Lung (tissue), 12 donors: ENCODE measurements around the gene TMEM45A. TPM values are rescaled to one million over a fixed set of nuclear protein-coding genes. Genes with fewer than 3 reads are reported as not detected.

Experiments used
- ATAC-seq: fragments of 200-7000 bp; cut with Tn5 transposase; one replicate; pipeline ENCODE4 v1.9.1; 2020; ENCODE audit warnings: moderate number of reproducible peaks; ENCODE audit not compliant: insufficient read depth, low FRiP score
- DNase-seq, 3 donors: peaks; one replicate each; pipeline ENCODE4 v3.0.0-alpha.2; 2013 to 2017
- H3K27ac ChIP-seq, 2 donors: one replicate each; pipeline ENCODE4 v1.5.1; 2013; ENCODE audit warnings: mild to moderate bottlenecking in 2 of 2, moderate library complexity in 2 of 2, control low read depth in 1 of 2, inconsistent platforms in 1 of 2, low read depth in 1 of 2, low read length in 1 of 2
- H3K27me3 ChIP-seq, 3 donors: one replicate each; pipeline ENCODE4 v1.5.1; 2013; ENCODE audit warnings: low read length in 2 of 3; ENCODE audit not compliant: control insufficient read depth in 3 of 3, insufficient read depth in 3 of 3
- H3K36me3 ChIP-seq, 4 donors: one replicate each; pipeline ENCODE4 v1.5.1; 2013; ENCODE audit warnings: low read length in 4 of 4, mild to moderate bottlenecking in 1 of 4, moderate library complexity in 1 of 4; ENCODE audit not compliant: control insufficient read depth in 4 of 4, insufficient read depth in 4 of 4
- H3K4me1 ChIP-seq, 5 donors: one replicate each; pipeline ENCODE4 v1.5.1; 2013; ENCODE audit warnings: low read length in 5 of 5, mild to moderate bottlenecking in 2 of 5, moderate library complexity in 1 of 5; ENCODE audit not compliant: control insufficient read depth in 5 of 5, insufficient read depth in 5 of 5
- H3K4me3 ChIP-seq: one replicate; pipeline ENCODE4 v1.5.1; 2013; ENCODE audit warnings: mild to moderate bottlenecking, control low read depth, moderate library complexity
- H3K9ac ChIP-seq, 2 donors: one replicate each; pipeline ENCODE4 v1.5.1; 2013; ENCODE audit warnings: low read length in 2 of 2, control low read depth in 1 of 2; ENCODE audit not compliant: insufficient read depth in 1 of 2
- H3K9me3 ChIP-seq, 4 donors: one replicate each; pipeline ENCODE4 v1.5.1; 2013; ENCODE audit warnings: low read length in 3 of 4, mild to moderate bottlenecking in 1 of 4, moderate library complexity in 1 of 4; ENCODE audit not compliant: control insufficient read depth in 4 of 4, insufficient read depth in 3 of 4
- CTCF ChIP-seq: IDR thresholded peaks from 2 replicates; pipeline ENCODE4 v1.5.1; 2012; ENCODE audit warnings: mild to moderate bottlenecking; ENCODE audit errors: control extremely low read depth, extremely low read depth
- WGBS, 2 donors: extraction: QIAGEN DNeasy Blood & Tissue Kit; methylation state at CpG; one replicate each; pipeline ENCODE4 v1.1.7; 2013; 5-methylcytosine and 5-hydroxymethylcytosine counted together
- polyA plus RNA-seq, 2 donors: library from polyadenylated mRNA; stranded (reverse); fragments of 200-250 nt; gene quantifications; one replicate each; pipeline ENCODE4 v1.2.1, GENCODE V29; 2013
- total RNA-seq, 2 donors: library from RNA; depleted of rRNA in 1 of 2; stranded (reverse); fragments of >200 nt in 1 of 2; gene quantifications; one replicate each; pipeline ENCODE4 v1.2.1, GENCODE V29; 2014 to 2021
- donor health status: control.
- donor health status: control.
- donor health status: Bipolar disorder and iron deficiency.
- donor health status: healthy.
- donor health status: DM: yes; HTN: yes; CAD: no.

TMEM45A gene
- total and polyA plus RNA-seq, 4 donors = 7.8 to 37.6 (median 26.0) TPM

DNA sequence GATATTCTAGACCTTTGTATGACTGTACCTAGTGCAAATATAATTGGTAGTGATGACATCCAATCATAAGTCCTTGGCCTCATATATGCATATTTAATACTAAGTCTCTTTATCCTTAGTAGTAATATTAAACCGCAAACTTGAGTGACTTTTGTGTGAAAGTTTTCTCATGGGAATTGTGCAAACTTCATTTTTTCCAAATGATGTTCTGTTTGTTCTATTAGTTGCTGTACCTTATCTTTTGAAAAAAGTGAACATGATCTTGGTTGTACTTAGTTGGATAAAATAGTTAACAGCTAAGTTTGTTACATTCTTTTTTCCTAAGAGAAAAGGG is 43.2 kb downstream of the TMEM45A start:
- Histone ChIP-seq H3K4me1 (no peaks in the 10 kb centered on the region), H3K9ac (no peak overlapping the region), H3K36me3 (peaks cover 0 to 4% (median 0%) of the 10 kb centered on the region in 4 donors), H3K9me3 (no peaks in the 10 kb centered on the region), H3K27ac (no peak overlapping the region), H3K27me3 (no peaks in the 10 kb centered on the region), H3K4me3 (no peak overlapping the region)
- TF ChIP-seq CTCF = no peak
- no peak for DNase-seq
- no peak for ATAC-seq
- WGBS, 2 donors = 91 to 98% methylated on average over 1 of the region's 1 CpG

DNA sequence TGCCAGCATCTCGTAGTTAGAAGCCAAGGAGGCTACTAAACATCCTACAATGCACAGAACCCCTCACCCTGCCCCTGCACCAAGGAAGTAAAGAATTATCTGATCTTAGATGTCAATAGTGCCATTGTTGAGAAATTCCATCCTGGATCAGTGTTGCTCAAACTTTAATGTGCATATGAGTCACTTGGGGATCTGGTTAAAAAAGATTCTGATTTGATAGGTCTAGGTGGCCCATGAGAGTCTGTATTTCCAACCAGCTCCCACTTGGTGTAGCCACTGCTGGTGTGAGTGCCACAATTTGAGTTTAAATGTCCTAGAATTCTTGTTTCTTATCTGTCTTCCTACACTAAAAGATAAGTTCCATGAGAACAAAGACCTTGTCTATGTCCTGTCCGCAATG is 43.7 kb downstream of the TMEM45A start:
- ATAC-seq (no peak), DNase-seq (no peak)
- H3K36me3 ChIP-seq = peaks cover 0 to 4% (median 0%) of the 10 kb centered on the region in 4 donors
- H3K27ac ChIP-seq = no peak overlapping the region
- no peaks in the 10 kb centered on the region for H3K4me1 ChIP-seq
- no peaks in the 10 kb centered on the region for H3K27me3 ChIP-seq
- H3K9me3 ChIP-seq = peaks cover 0 to 1% (median 0%) of the 10 kb centered on the region in 4 donors
- no peak overlapping the region for H3K9ac ChIP-seq
- 88 to 91% methylated on average over 2 of the region's 2 CpGs for WGBS, 2 donors
- TF ChIP-seq CTCF = no peak
- no peak overlapping the region for H3K4me3 ChIP-seq

DNA sequence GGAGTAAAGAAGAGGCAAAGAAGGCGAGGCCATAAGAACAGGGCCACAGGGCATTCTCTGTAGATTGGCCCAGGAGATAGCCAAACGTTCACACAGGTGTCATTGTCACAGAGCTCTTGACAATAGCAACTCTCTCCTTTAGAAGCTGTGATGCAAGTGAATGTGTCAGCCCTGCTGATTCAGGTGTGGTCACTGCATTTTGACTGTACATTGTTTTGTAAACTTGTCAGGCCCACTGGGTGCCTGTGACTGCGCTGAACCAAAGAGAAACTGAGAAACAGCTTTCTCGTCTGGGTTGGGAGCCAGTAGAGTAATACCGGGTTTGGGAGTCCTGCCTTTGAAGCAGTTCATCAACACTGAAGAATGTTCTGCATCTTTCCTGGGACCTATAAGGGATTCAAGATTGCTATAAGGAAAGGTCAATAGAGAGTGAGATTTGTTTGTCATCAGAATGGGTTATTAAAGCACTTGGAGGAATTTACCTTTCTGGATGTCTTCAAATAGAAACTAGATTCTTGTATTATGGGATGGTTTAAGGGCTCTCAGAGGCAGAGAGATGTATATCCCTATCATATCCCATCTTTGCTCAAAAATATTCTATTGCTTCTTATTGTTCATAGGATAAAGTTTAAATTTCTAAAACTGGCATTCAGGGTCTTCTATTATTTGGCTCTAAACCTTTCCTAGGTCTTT is 45.4 kb downstream of the TMEM45A start:
- H3K27ac ChIP-seq = no peak overlapping the region
- H3K4me1 ChIP-seq = no peaks in the 10 kb centered on the region
- no peaks in the 10 kb centered on the region for H3K27me3 ChIP-seq
- WGBS, 2 donors = 90 to 91% methylated on average over 5 of the region's 5 CpGs
- no peak overlapping the region for H3K9ac ChIP-seq
- no peak overlapping the region for H3K4me3 ChIP-seq
- peaks cover 0 to 6% (median 0%) of the 10 kb centered on the region in 4 donors for H3K9me3 ChIP-seq
- TF ChIP-seq CTCF = no peak
- H3K36me3 ChIP-seq = peaks cover 0 to 9% (median 3%) of the 10 kb centered on the region in 4 donors
- ATAC-seq (no peak), DNase-seq (no peak)

DNA sequence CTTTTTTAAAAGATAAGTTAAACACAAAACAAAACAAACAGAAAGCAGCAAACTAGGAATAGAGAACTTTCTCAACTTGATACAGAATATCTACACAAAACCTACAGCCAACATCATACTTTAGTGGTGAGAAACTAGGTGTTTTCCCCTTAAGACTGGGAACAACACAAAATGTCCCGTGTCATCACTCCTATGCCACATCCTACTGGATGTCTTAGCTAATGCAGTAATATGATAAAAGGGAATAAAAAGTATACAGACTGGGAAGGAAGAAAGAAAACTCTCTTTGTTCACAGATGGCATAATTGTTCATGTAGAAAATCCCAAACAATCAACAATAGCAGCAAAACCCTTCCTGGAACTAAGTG is 45.9 kb downstream of the TMEM45A start:
- Histone ChIP-seq H3K4me1 (no peaks in the 10 kb centered on the region), H3K27me3 (no peaks in the 10 kb centered on the region), H3K27ac (no peak overlapping the region), H3K9me3 (peaks cover 0 to 6% (median 0%) of the 10 kb centered on the region in 4 donors), H3K9ac (no peak overlapping the region), H3K4me3 (no peak overlapping the region), H3K36me3 (peaks cover 0 to 9% (median 4%) of the 10 kb centered on the region in 4 donors)
- no peak for TF ChIP-seq CTCF
- DNase-seq (no peak), ATAC-seq (no peak)
- WGBS, 2 donors = 80% methylated on average over 1 of the region's 1 CpG
